PC-3 (cell line): ENCODE data around the gene ASXL1. TPM values are rescaled to one million over a fixed set of nuclear protein-coding genes. Genes with fewer than 3 reads are reported as not detected.

Source experiments
- ATAC-seq: fragments of 200-7000 bp; cut with Tn5 transposase; 2 replicates; pipeline ENCODE4 v1.9.1; 2020; ENCODE audit warnings: mild to moderate bottlenecking, moderate library complexity
- BruUV-seq: library from RNA; stranded (reverse); fragments of 400-500 nt; replicated peaks from 2 replicates; lab custom pipeline; 2021; lab: Mats Ljungman, UMichigan
- CTCF ChIA-PET: fragments of 300-600 bp; sonication (Branson Sonifier 250); formaldehyde crosslinking; loops from one replicate; lab custom pipeline; 2022; ENCODE audit warnings: antibody characterized with exemption; lab: Charles Lee
- POLR2A ChIA-PET: fragments of 300-600 bp; sonication (Branson Sonifier 250); formaldehyde crosslinking; loops from one replicate; lab custom pipeline; 2022; ENCODE audit warnings: antibody characterized with exemption; ENCODE audit not compliant: unreplicated experiment; lab: Charles Lee
- DNase-seq: peaks from one replicate; pipeline ENCODE4 v3.0.0-alpha.2; 2015
- H2AFZ ChIP-seq: fragments of 300-600 bp; sonication (generic); 2 replicates; pipeline ENCODE4 v1.6.0; 2016; ENCODE audit warnings: antibody characterized with exemption, low read length
- H3F3A ChIP-seq: fragments of 300-600 bp; sonication (generic); one replicate; pipeline ENCODE4 v1.6.0; 2017; ENCODE audit warnings: antibody characterized with exemption, low read length, control low read depth, mild to moderate bottlenecking; ENCODE audit not compliant: unreplicated experiment
- H3K27ac ChIP-seq: fragments of 300-600 bp; sonication (generic); 2 replicates; pipeline ENCODE4 v1.5.1; 2016; ENCODE audit warnings: mild to moderate bottlenecking, low read length
- H3K27me3 ChIP-seq: fragments of 300-600 bp; sonication (generic); 2 replicates; pipeline ENCODE4 v1.6.1; 2016; ENCODE audit warnings: low read length, mixed read lengths
- H3K36me3 ChIP-seq: fragments of 300-600 bp; sonication (generic); 2 replicates; pipeline ENCODE4 v1.6.1; 2016; ENCODE audit warnings: low read depth, mixed run types, low read length, mixed read lengths
- H3K4me1 ChIP-seq: fragments of 300-600 bp; sonication (generic); 2 replicates; pipeline ENCODE4 v1.5.1; 2016; ENCODE audit warnings: low read length; ENCODE audit not compliant: insufficient read depth
- H3K4me2 ChIP-seq: fragments of 300-600 bp; sonication (generic); 2 replicates; pipeline ENCODE4 v1.6.0; 2016; ENCODE audit warnings: low read length
- H3K4me3 ChIP-seq: fragments of 300-600 bp; sonication (generic); 2 replicates; pipeline ENCODE4 v1.5.1; 2016; ENCODE audit warnings: mild to moderate bottlenecking, low read length, mixed read lengths
- H3K79me2 ChIP-seq: fragments of 300-600 bp; sonication (generic); 2 replicates; pipeline ENCODE4 v1.6.1; 2017; ENCODE audit warnings: low read length, mixed read lengths
- H3K9ac ChIP-seq: fragments of 300-600 bp; sonication (generic); 2 replicates; pipeline ENCODE4 v1.6.0; 2016; ENCODE audit warnings: mild to moderate bottlenecking, low read length
- H3K9me2 ChIP-seq: fragments of 300-600 bp; sonication (generic); replicated peaks from 2 replicates; pipeline ENCODE4 v1.6.1; 2016; ENCODE audit warnings: mixed run types, low read length, mixed read lengths
- H3K9me3 ChIP-seq: fragments of 300-600 bp; sonication (generic); 2 replicates; pipeline ENCODE4 v1.6.1; 2016; ENCODE audit warnings: low read length, mixed read lengths
- H4K20me1 ChIP-seq: fragments of 300-600 bp; sonication (generic); 2 replicates; pipeline ENCODE4 v1.6.1; 2016; ENCODE audit warnings: low read length, mixed read lengths
- CTCF ChIP-seq: fragments of 300-600 bp; sonication (generic); conservative IDR thresholded peaks from 2 replicates; pipeline ENCODE4 v1.5.1; 2017; ENCODE audit warnings: antibody characterized with exemption, low read depth, mild to moderate bottlenecking, low read length
- EZH2 ChIP-seq: fragments of 300-600 bp; sonication (generic); IDR thresholded peaks from one replicate; pipeline ENCODE4 v1.6.1; 2017; ENCODE audit warnings: antibody characterized with exemption, mild to moderate bottlenecking, low read length; ENCODE audit not compliant: unreplicated experiment
- EZH2phosphoT487 ChIP-seq: fragments of 300-600 bp; sonication (generic); IDR thresholded peaks from 2 replicates; pipeline ENCODE4 v1.6.1; 2018; ENCODE audit warnings: mild to moderate bottlenecking, antibody characterized with exemption, low read length, borderline replicate concordance
- intact Hi-C: fragments of 100-400 bp; cut with micrococcal nuclease; formaldehyde crosslinking; loops from 2 replicates; pipeline ENCODE4 v1.9.0; 2023
- total RNA-seq: library from RNA; depleted of rRNA; stranded (reverse); fragments of >200 nt; gene quantifications from 2 replicates; pipeline ENCODE4 v1.2.3, GENCODE V29; 2014

The ASXL1 gene
- total RNA-seq, 1 experiment from 2014 or later = 42.8 TPM

- no peaks in the 10 kb centered on the region for H3K9me2 ChIP-seq
- H3K4me3 ChIP-seq = no peak overlapping the region
- H3K36me3 ChIP-seq = no peaks in the 10 kb centered on the region
- intact Hi-C loops = no loop called here
- H3K4me1 ChIP-seq = peaks cover 16% of the 10 kb centered on the region
- H3K9me3 ChIP-seq = no peaks in the 10 kb centered on the region
- DNase-seq (no peak), ATAC-seq (no peak)
- H3K27me3 ChIP-seq = no peaks in the 10 kb centered on the region
- TF ChIP-seq EZH2phosphoT487 = no peak
- TF ChIP-seq CTCF = no peak
- TF ChIP-seq EZH2 = no peak
- H3K4me2 ChIP-seq = no peak overlapping the region
- no peaks in the 10 kb centered on the region for H4K20me1 ChIP-seq
- no peaks in the 10 kb centered on the region for H3F3A ChIP-seq
- no TSS peak for BruUV-seq
- H3K27ac ChIP-seq = no peak overlapping the region
- ChIA-PET CTCF (no interaction called here), POLR2A (no interaction called here)
- no peak overlapping the region for H2AFZ ChIP-seq
- peaks cover 4% of the 10 kb centered on the region for H3K79me2 ChIP-seq
- H3K9ac ChIP-seq = no peak overlapping the region
These were observed 112.8 kb downstream of the ASXL1 start for GRCh38 chr20:32470940-32471339.

GRCh38 chr20:32472581-32473207 lies 114.6 kb downstream of the ASXL1 start:
- no TSS peak for BruUV-seq
- ChIA-PET POLR2A (no interaction called here), CTCF (no interaction called here)
- Histone ChIP-seq H3K36me3 (no peaks in the 10 kb centered on the region), H4K20me1 (no peaks in the 10 kb centered on the region), H3F3A (no peaks in the 10 kb centered on the region), H2AFZ (no peak overlapping the region), H3K4me2 (no peak overlapping the region), H3K4me1 (peaks cover 22% of the 10 kb centered on the region), H3K27ac (no peak overlapping the region), H3K9ac (no peak overlapping the region), H3K9me3 (no peaks in the 10 kb centered on the region), H3K27me3 (no peaks in the 10 kb centered on the region), H3K9me2 (no peaks in the 10 kb centered on the region), H3K79me2 (peaks cover 16% of the 10 kb centered on the region), H3K4me3 (no peak overlapping the region)
- TF ChIP-seq EZH2phosphoT487 (no peak), EZH2 (no peak), CTCF (no peak)
- ATAC-seq = no peak
- intact Hi-C loops = no loop called here
- DNase-seq = no peak

DNA sequence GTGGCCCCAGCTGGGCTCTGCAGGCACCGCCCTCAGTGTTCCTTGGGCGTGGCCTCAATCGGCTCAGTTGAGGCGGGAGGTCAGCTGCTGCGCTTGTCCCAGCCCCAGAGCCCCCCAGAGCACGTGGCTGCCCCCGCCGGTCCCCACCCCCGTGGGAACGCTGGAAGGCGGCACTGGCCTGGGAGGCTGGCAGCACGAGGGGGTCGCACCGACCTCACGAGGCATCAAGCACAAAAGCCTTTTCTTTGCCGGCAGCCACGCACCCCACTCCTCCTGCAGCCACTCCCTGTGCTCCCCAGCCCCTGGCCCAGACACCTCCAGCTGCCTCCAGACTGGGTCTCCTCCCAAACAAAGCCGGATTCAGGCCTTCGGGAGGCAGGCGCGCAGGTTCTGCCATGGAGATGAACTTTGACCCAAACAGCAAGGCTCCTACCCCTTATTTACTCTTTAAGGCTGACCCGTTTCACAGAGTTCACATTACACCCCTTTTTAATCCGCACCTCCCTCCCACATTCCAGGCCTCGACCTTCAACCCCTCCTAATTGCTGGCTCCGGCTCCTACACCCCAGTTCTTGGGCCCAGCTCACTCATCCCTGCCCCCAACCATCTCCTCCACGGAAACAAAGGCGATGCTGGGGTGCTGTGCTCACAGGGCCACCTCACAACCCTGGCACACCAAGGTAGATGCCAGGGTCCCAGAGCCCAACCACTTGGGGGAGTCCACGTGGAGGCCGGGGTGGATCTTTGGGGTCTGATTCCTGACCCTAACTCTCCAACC lies 115.3 kb downstream of the ASXL1 start:
- H3K27me3 ChIP-seq = no peaks in the 10 kb centered on the region
- ChIA-PET POLR2A (no interaction called here), CTCF (no interaction called here)
- no peak overlapping the region for H3K4me2 ChIP-seq
- H3K36me3 ChIP-seq = no peaks in the 10 kb centered on the region
- TF ChIP-seq CTCF = no peak
- TF ChIP-seq EZH2phosphoT487 = no peak
- no peak for TF ChIP-seq EZH2
- ATAC-seq (no peak), DNase-seq (no peak)
- intact Hi-C loops = no loop called here
- H3K9me2 ChIP-seq = no peaks in the 10 kb centered on the region
- H3K4me3 ChIP-seq = no peak overlapping the region
- H3K79me2 ChIP-seq = peaks cover 16% of the 10 kb centered on the region
- H4K20me1 ChIP-seq = no peaks in the 10 kb centered on the region
- no peak overlapping the region for H3K9ac ChIP-seq
- no peak overlapping the region for H3K27ac ChIP-seq
- H2AFZ ChIP-seq = no peak overlapping the region
- H3K4me1 ChIP-seq = peaks cover 22% of the 10 kb centered on the region
- no peaks in the 10 kb centered on the region for H3F3A ChIP-seq
- H3K9me3 ChIP-seq = no peaks in the 10 kb centered on the region
- BruUV-seq = no TSS peak
